ENCODE measurements around the gene PDGFD.

PDGFD gene

DNA sequence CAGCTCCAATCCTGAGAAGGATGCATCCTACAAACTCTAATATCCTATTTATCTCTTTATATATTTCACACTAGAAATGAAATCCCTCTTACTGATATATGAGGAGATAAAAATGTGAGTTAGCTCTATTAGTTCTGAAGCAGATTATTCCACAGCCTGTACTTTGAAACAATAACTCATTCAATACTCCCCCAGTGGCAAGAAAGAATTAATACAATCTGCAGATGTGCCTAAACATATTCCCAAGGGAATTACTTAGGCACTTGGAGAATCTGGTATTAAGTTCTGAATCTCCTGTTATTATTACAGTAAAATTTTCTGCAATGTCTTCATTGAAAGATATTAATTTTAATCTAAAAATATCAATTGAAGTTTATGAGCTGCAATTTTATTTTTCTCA is 68.2 kb downstream of the PDGFD start:
- DNase-seq (ENCODE audit: low read depth in 4 of 4, low spot score in 1 of 4): no peak

GRCh38 chr11:104094576-104094975 is 69.4 kb downstream of the PDGFD start:
- no peak for DNase-seq (ENCODE audit: low read depth in 4 of 4, low spot score in 1 of 4)

GRCh38 chr11:104093426-104094280 is 70.3 kb downstream of the PDGFD start:
- DNase-seq (ENCODE audit: low read depth in 4 of 4, low spot score in 1 of 4): no peak

GRCh38 chr11:104092744-104093143 is 71.2 kb downstream of the PDGFD start:
- no peak for DNase-seq (ENCODE audit: low read depth in 4 of 4, low spot score in 1 of 4)

GRCh38 chr11:104091281-104092096 is 72.5 kb downstream of the PDGFD start:
- DNase-seq (ENCODE audit: low read depth in 4 of 4, low spot score in 1 of 4): no peak

DNA sequence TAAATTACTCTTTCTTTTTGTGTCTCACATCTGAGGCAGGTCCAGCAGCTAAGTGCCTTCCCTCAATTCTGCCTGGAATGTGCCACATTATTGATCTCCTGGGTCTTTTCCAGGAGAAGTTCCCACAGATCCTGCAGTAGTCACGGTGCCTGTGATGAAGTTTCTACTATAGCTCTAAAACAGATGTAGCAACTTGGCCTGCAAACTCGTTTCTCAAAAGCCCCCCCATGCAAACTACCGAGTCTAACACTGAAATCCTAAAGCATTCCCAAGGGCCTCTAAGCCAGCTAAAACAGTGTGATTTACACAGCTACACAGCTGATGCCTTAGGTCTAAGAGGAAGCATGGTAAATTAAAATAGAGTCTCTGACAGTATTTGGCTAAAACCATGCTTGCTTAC is 73.2 kb downstream of the PDGFD start:
- no peak for DNase-seq (ENCODE audit: low read depth in 4 of 4, low spot score in 1 of 4)

GRCh38 chr11:104089481-104089880 is 74.5 kb downstream of the PDGFD start:
- no peak for DNase-seq (ENCODE audit: low read depth in 4 of 4, low spot score in 1 of 4)

DNA sequence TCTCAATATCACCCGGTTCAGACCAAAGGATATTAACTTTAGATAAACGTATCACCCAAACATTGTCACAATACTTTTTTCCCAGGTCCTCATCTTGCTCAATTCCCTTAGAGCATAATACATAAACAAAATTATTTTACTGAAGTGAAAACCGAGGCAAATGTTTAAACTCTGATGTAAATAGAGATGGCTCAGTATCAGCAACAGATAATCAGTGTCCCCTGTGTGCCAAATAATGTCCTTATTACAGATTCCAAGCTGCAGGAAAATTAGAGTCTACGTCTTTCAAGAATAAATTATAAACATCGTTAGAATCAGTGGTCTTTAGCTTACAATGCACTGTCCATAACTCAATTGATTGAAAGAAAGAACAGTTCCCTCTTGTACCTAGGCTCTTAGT is 77.3 kb downstream of the PDGFD start:
- DNase-seq (ENCODE audit: low read depth in 4 of 4, low spot score in 1 of 4): no peak

GRCh38 chr11:104078995-104079394 is 85.0 kb downstream of the PDGFD start:
- no peak for DNase-seq (ENCODE audit: low read depth in 4 of 4, low spot score in 1 of 4)

- DNase-seq (ENCODE audit: low read depth in 4 of 4, low spot score in 1 of 4): no peak
Measured at GRCh38 chr11:104078245-104078644, 85.7 kb downstream of the PDGFD start.

- no peak for DNase-seq (ENCODE audit: low read depth in 4 of 4, low spot score in 1 of 4)
Measured at GRCh38 chr11:104076455-104076854, 87.5 kb downstream of the PDGFD start.

DNA sequence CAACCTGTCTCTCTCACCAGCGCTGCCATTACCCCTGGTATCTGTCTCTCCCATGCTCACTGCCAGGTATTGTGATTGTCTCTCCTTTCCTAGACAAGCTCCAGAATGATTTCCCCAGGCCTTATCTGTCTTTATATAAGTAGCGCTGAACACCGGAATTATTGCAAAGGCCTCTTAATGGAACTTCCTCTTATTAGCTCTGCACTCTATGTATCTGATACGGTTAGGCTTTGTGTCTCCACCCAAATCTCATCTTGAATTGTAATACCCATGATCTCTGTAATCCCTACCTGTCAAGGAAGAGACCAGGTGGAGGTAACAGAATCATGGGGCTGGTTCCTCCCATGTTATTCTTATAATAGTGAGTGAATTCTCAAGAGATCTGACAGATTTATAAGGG is 88.2 kb downstream of the PDGFD start:
- no peak for DNase-seq (ENCODE audit: low read depth in 4 of 4, low spot score in 1 of 4)

GRCh38 chr11:104075091-104075490 is 88.9 kb downstream of the PDGFD start:
- no peak for DNase-seq (ENCODE audit: low read depth in 4 of 4, low spot score in 1 of 4)

- no peak for DNase-seq (ENCODE audit: low read depth in 4 of 4, low spot score in 1 of 4)
Measured at GRCh38 chr11:104073950-104074705, 89.8 kb downstream of the PDGFD start.

DNA sequence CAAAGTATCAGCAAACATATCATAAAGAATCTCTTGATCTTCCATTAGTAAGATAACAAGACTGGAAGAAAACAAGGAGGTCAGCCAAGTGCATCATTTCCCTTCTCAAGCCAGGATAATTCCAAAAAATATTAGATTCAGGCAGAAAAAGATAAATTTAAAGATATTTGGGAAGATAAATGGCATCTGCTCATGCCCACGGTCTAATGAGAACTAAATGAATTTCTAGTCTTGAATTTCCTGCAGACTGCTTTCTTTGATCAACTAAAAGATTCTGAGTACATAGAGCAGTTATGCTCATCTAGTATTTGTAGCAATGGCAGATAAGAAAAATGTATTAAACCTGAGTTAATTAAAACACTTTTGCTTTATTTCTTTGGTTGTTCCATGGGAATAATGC is 96.4 kb downstream of the PDGFD start:
- no peak for DNase-seq (ENCODE audit: low read depth in 4 of 4, low spot score in 1 of 4)

- no peak for DNase-seq (ENCODE audit: low read depth in 4 of 4, low spot score in 1 of 4)
Measured at GRCh38 chr11:104064034-104064630, 99.8 kb downstream of the PDGFD start.

- no peak for DNase-seq (ENCODE audit: low read depth in 4 of 4, low spot score in 1 of 4)
Measured at GRCh38 chr11:104061853-104062521, 102.0 kb downstream of the PDGFD start.

DNA sequence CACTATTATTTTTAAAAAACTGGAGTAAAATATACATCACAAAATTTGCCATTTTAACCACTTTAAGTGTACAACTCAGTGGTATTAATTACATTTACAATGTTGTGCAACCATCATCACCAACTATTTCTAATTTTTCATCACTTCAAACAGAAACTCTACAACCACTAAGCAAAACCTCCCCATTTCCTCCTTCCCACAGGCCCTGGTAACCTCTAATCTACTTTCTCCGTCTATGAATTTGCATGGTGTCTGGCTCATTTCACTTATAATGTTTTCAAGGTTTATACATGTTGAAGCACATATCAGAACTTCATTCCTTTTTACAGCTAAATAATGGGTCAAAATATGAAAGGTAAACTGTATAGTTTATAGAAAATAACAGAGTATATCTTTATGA is 103.1 kb downstream of the PDGFD start:
- DNase-seq (ENCODE audit: low read depth in 4 of 4, low spot score in 1 of 4): no peak

- DNase-seq (ENCODE audit: low read depth in 4 of 4, low spot score in 1 of 4): no peak
Measured at GRCh38 chr11:104060004-104060794, 103.7 kb downstream of the PDGFD start.

GRCh38 chr11:104058680-104059079 is 105.3 kb downstream of the PDGFD start:
- no peak for DNase-seq (ENCODE audit: low read depth in 4 of 4, low spot score in 1 of 4)
